Stimulated activated CD4-positive, alpha-beta T cell treated with anti-CD3 and anti-CD28 coated beads, Interleukin-2, amount 100 ng/mL, for 4 hours (primary cell): Measurements from ENCODE around the gene MEIS2.

ENCODE experiments used
- DNase-seq: peaks from one replicate; pipeline ENCODE4 v3.0.0-alpha.2; 2020; ENCODE audit warnings: low read depth

MEIS2 gene

GRCh38 chr15:36877294-36877693 is 223.1 kb downstream of the MEIS2 start:
- DNase-seq, result no peak

GRCh38 chr15:36875740-36876334 is 224.5 kb downstream of the MEIS2 start:
- no peak for DNase-seq

- DNase-seq, result no peak
These were observed 225.4 kb downstream of the MEIS2 start for GRCh38 chr15:36874930-36875329.

DNA sequence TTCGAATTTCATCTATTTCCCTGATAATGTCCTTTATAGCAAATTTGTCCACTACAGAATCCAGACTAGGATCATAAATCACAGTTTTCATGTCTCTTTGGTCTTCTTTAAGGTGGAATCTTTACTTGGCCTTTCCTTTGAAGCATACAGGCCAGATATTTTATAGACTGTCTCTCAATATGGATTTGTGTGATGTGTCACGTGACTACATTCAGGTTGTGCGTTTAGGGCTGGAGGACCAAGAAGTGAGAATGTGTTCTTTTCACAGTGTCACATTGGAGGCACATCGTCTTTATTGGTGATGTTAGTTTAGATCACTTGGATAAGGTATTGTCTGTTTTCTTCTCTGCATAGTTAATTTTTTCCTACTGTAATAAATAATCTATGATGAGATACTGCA is 232.9 kb downstream of the MEIS2 start:
- DNase-seq, result no peak

DNA sequence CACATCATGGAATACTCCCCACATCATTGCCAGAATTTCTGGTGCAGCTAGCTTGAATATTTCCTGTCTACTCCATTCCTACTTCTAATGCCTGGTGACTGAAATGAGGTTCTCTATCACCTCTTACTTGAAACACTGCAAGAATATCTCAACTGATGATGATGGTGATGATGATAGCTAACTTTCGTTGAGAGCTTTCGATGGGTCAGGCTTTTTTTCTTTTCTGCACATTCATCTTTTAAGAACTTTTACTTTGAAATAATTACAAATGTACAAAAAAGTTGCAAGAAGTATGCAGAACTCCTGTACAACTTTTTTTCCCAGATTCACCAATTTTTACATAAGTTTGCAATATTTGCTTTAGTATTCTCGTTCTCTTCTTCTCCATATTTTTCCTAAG is 233.5 kb downstream of the MEIS2 start:
- DNase-seq, result no peak

- DNase-seq, result no peak
These were observed 236.8 kb downstream of the MEIS2 start for GRCh38 chr15:36863570-36863969.

DNA sequence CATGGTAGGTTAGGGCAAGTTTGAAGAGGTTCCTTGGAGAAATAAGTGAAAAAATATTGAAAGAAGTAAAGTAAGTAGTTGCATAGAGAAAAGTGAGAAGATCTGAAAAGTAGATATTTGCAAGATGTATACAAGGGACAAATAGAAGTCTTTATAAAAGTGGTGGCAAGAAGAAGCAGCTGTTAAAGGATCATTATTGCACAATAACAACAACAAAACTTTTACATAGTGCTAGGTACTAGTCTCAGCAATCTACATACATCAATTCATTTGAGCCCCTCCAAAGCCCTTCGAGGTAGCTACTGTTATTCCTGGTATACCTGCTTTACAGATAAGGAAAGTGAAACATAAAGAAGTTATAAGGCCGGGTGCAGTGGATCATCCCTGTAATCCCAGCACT is 239.6 kb downstream of the MEIS2 start:
- DNase-seq, result no peak

GRCh38 chr15:36858423-36858822 is 241.9 kb downstream of the MEIS2 start:
- DNase-seq, result no peak

GRCh38 chr15:36856339-36856973 is 243.9 kb downstream of the MEIS2 start:
- no peak for DNase-seq

GRCh38 chr15:36850864-36851263 is 249.5 kb downstream of the MEIS2 start:
- DNase-seq, result no peak

GRCh38 chr15:36845270-36845669 is 255.1 kb downstream of the MEIS2 start:
- no peak for DNase-seq

DNA sequence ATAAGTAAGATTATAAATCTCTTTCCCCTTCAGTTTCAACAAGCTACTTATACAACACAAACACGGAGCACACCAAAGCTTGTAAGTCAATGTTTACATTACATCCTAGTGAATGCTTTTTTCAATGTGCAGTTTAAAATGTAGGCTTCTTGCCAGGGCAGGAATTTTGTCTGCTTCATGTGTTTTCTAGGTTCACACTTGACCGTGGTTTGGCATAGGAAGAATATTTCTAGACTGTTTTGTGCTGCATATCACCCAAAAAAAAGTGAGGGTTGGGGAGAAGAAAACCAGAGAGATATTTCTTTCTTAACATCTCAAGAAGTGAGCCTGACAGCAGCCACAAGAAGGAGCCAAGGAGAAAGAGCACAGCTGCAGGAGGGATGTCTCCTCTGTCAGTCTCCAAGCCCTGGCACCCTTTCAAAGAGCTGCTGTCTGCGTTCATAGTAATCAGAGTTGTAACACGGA is 255.8 kb downstream of the MEIS2 start:
- no peak for DNase-seq

GRCh38 chr15:36843822-36844221 is 256.5 kb downstream of the MEIS2 start:
- DNase-seq, result no peak

GRCh38 chr15:36841193-36841592 is 259.2 kb downstream of the MEIS2 start:
- no peak for DNase-seq
